RCC 7860 (cell line): ENCODE results near the gene PGBD5.

Source experiments
- DNase-seq: peaks from one replicate; pipeline ENCODE4 v3.0.0-alpha.2; 2015; ENCODE audit warnings: low spot score
- FAIRE-seq: peaks from 2 replicates; lab custom pipeline; 2012; peaks lifted over from hg19 to GRCh38; lab: Jason Lieb, UNC

Gene PGBD5

DNA sequence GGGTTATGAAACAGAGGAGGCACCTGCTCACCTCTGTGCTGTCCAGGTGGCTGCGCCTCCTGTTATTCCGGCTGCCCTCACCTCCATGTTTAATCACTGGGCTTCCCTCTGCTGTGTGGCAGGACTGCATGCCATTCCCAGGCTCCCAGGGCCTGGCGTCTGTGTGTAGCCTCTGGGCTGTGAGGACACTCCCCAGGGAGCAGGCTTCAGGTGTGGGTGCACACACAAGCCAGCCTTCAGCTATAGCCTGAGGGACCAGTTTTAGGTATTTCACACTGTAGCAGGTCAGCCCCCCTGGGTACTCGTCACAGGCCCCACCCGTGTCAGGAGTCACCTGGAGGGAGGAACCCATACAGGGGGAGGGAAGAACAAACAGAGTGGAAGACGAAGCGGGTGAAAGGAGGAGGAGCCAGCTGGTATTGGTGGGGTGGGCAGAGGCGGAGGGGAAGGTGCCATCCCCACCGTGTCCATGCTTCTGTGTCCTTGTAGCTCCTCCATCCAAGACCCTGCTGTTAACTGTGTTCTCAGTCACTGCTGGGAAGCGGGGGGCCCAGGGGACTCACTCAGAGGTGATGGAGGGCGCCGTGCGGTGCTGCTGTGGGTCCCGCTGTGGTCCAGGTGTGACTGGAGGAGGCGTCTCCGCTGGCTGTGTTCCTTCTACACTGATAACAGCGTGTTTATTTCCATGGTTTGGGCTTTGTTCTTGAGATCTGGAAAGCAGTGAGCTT, 158.6 kb downstream of the PGBD5 start:
- no peak for DNase-seq
- no peak for FAIRE-seq

DNA sequence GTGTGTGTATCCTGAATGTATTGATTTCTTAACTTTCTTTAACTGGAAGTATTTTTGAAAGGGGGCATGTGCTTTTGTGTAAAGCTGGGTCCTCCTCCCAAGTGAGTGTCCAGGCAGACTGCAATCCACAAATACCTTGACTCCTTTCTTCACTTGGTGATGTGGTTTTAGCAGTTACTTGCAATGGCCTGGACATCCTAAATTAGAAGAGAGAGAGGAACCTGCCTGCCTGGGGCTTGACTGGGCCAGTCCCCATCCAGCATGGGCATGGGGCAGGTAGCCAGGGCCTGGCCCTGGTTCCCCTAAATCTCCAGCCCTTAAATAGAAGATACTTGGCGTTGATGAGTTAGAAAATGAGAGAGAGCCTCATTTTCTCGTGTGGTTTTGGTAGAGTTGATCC, 159.7 kb downstream of the PGBD5 start:
- FAIRE-seq (no peak), DNase-seq (no peak)

DNA sequence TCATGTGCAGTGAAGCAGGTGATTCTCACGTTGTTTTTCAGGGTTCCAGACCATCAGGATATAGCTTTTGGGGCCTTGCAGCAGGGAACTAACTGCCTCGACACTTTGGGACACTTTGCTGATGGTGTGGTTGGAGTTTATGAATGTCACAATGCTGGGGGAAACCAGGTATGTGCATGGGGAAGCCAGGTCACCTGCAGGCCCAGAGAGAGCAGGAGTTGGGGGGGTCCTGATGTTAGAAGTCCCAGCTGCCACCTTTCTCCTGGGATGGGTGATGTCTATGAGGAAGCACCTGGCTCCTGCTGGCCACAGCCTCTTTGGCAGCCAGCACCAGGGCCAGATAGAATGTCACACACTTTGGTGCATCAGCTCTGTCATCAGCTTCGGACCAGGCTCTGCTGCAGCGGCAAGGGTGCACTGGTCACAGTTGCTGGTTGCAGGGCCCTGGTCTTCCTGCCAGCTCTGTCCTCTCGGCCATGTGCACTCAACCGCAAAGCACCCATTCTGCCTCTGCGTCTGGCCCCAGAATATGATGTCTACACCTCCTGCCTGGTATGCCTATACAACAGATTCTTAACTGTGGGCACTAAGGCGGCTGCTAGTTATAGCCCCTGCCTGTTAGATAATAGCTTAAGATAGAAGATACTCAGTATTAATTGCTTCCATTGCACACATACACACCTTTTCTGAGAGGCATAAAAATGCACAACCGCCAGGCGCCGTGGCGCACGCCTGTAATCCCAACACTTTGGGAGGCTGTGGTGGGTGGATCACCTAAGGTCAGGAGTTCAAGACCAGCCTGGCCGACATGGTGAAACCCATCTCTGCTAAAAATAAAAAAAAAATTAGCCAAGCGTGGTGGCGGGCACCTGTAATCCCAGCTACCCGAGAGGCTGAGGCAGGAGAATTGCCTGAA, 160.7 kb downstream of the PGBD5 start:
- no peak for DNase-seq

More for the DNA sequence above, 160.7 kb downstream of the PGBD5 start:
- FAIRE-seq, result no peak
